Measurements from ENCODE around the gene SORCS2. TPM values are rescaled to one million over a fixed set of nuclear protein-coding genes. Genes with fewer than 3 reads are reported as not detected.

The SORCS2 gene
- total and polyA plus RNA-seq, 2 of the 13 experiments (the other 11 are each of a cell fraction or from before 2014, with no cell fraction given): 0.82 to 1.0 TPM

DNA sequence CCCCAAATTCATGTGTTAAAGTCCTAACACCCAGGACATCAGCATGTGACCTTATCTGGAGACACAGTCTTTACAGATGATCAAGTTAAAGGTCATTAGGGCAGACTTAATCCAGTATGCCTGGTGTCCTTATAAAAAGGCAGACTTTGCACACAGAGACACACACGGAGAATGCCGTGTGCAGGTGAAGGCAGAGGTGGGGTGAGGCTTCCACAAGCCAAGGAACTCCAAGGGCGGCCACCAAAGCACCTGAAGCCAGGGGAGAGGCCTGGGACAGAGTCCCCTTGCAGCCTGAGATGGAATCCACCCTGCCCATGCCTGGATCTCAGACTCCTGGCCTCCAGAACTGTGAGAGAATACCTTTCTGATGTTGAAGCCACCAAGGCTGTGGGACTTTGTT, 26.1 kb upstream of the SORCS2 start:
- Histone ChIP-seq H3K4me3 (replicated peaks in 1 of 3; ENCODE audit: insufficient read depth in 1 of 3, low read depth in 2 of 3, low read length in 3 of 3) (no peak overlapping the region), H3K27ac (ENCODE audit: extremely low read length, insufficient read depth, low read length) (no peak overlapping the region), H4K20me1 (ENCODE audit: insufficient read depth, low read length) (no peaks in the 10 kb centered on the region), H3K36me3 (replicated peaks in 1 of 2; ENCODE audit: control insufficient read depth in 1 of 2, insufficient read depth in 2 of 2, low read length in 2 of 2) (no peaks in the 10 kb centered on the region), H3K4me2 (ENCODE audit: low read depth, low read length) (no peak overlapping the region), H3K9me3 (ENCODE audit: low read length) (no peaks in the 10 kb centered on the region), H2AFZ (ENCODE audit: low read length) (no peak overlapping the region), H3K79me2 (ENCODE audit: insufficient read depth, low read length) (no peaks in the 10 kb centered on the region), H3K27me3 (ENCODE audit: control insufficient read depth in 1 of 2, insufficient read depth in 2 of 2, low read length in 2 of 2) (peaks cover 0 to 12% of the 10 kb centered on the region in 2 experiments; a peak in 1 of 5 replicates), H3K4me1 (ENCODE audit: insufficient read depth, low read length) (peaks cover 34% of the 10 kb centered on the region), H3K9ac (ENCODE audit: insufficient read depth, low read depth, low read length) (no peak overlapping the region)
- CTCF ChIA-PET (ENCODE audit: low intra/inter-chr PET ratio, low total read pairs): no interaction called here
- FAIRE-seq: no peak
- ATAC-seq: no peak
- intact Hi-C loops (cut with micrococcal nuclease; ENCODE audit: unreplicated experiment) (loop anchor here (2.0 kb wide), 1 partner anchor 63 kb away; no protein-coding TSS in a partner anchor), in situ Hi-C loops (cut with HindIII; ENCODE audit: extremely low pct_ligation_motif_present, low pct_unique_long_range_greater_than_20kb) (no loop called here)
- no peak for TF ChIP-seq PHF8 (CRISPR knock-in tag; IDR thresholded peaks at IDR 0.05)
- no peak for TF ChIP-seq FOXM1 (CRISPR knock-in tag; IDR thresholded peaks at IDR 0.05)
- TF ChIP-seq WIZ (CRISPR knock-in tag; IDR thresholded peaks at IDR 0.05): no peak
- TF ChIP-seq CC2D1A (CRISPR knock-in tag; IDR thresholded peaks at IDR 0.05): no peak
- TF ChIP-seq MAF1 (CRISPR knock-in tag; IDR thresholded peaks at IDR 0.05; ENCODE audit: borderline replicate concordance): no peak
- no peak for TF ChIP-seq ZNF12 (CRISPR knock-in tag; IDR thresholded peaks at IDR 0.05)
- no peak for TF ChIP-seq ZNF430 (CRISPR knock-in tag; IDR thresholded peaks at IDR 0.05)
- no peak for TF ChIP-seq FOXA3 (CRISPR knock-in tag; IDR thresholded peaks at IDR 0.05)
- no peak for TF ChIP-seq ZNF501 (CRISPR knock-in tag; IDR thresholded peaks at IDR 0.05)
- TF ChIP-seq ISL2 (CRISPR knock-in tag; IDR thresholded peaks at IDR 0.05): no peak
- TF ChIP-seq IRF9 (CRISPR knock-in tag; IDR thresholded peaks at IDR 0.05; ENCODE audit: borderline replicate concordance): no peak
- BruUV-seq (replicated peaks): no TSS peak
- DNase-seq (ENCODE audit: low spot score): no peak
- 40% methylated on average over 3 of the region's 3 CpGs for WGBS (ENCODE audit: low lambda C conversion rate)
- POLR2A ChIA-PET: no interaction called here
